Mucosa of rectum (tissue), 2 donors: ENCODE results near the gene PRLH.

Source experiments
- H3K27ac ChIP-seq, 2 donors: one replicate each; pipeline ENCODE4 v1.7.0; 2013; ENCODE audit warnings: inconsistent platforms in 2 of 2, low read depth in 2 of 2, low read length in 2 of 2
- H3K27me3 ChIP-seq, 2 donors: one replicate each; pipeline ENCODE4 v1.7.0; 2013; ENCODE audit warnings: low read length in 2 of 2; ENCODE audit not compliant: control insufficient read depth in 2 of 2, insufficient read depth in 2 of 2
- H3K36me3 ChIP-seq, 2 donors: one replicate each; pipeline ENCODE4 v1.7.0; 2013; ENCODE audit warnings: low read length in 2 of 2; ENCODE audit not compliant: control insufficient read depth in 2 of 2, insufficient read depth in 2 of 2
- H3K4me1 ChIP-seq, 2 donors: one replicate each; pipeline ENCODE4 v1.7.0; 2013; ENCODE audit warnings: low read length in 2 of 2, mild to moderate bottlenecking in 1 of 2; ENCODE audit not compliant: control insufficient read depth in 2 of 2, insufficient read depth in 2 of 2
- H3K4me3 ChIP-seq, 2 donors: one replicate each; pipeline ENCODE4 v1.7.0; 2013; ENCODE audit warnings: low read length in 2 of 2
- H3K9ac ChIP-seq, 2 donors: one replicate each; pipeline ENCODE4 v1.7.0; 2013; ENCODE audit warnings: low read length in 2 of 2, low read depth in 1 of 2, mild to moderate bottlenecking in 1 of 2
- H3K9me3 ChIP-seq, 2 donors: one replicate each; pipeline ENCODE4 v1.7.0; 2013; ENCODE audit warnings: low read length in 2 of 2; ENCODE audit not compliant: control insufficient read depth in 2 of 2
- donor health status: healthy.
- donor health status: Normal muscosa, but diverticular disease.

Gene PRLH

GRCh38 chr2:237529452-237530402 is 36.6 kb upstream of the PRLH start:
- no peak overlapping the region for H3K4me3 ChIP-seq
- no peak overlapping the region for H3K9ac ChIP-seq
- no peak overlapping the region for H3K27ac ChIP-seq
- no peaks in the 10 kb centered on the region for H3K9me3 ChIP-seq
- peaks cover 0 to 3% of the 10 kb centered on the region in 2 donors for H3K4me1 ChIP-seq
- no peaks in the 10 kb centered on the region for H3K27me3 ChIP-seq
- peaks cover 18 to 39% of the 10 kb centered on the region in 2 donors for H3K36me3 ChIP-seq

GRCh38 chr2:237530472-237531433 is 35.6 kb upstream of the PRLH start:
- no peak overlapping the region for H3K4me3 ChIP-seq
- H3K4me1 ChIP-seq = peaks cover 0 to 3% of the 10 kb centered on the region in 2 donors
- H3K27ac ChIP-seq = no peak overlapping the region
- no peak overlapping the region for H3K9ac ChIP-seq
- no peaks in the 10 kb centered on the region for H3K9me3 ChIP-seq
- H3K36me3 ChIP-seq = peaks cover 20 to 37% of the 10 kb centered on the region in 2 donors
- no peaks in the 10 kb centered on the region for H3K27me3 ChIP-seq

- no peak overlapping the region for H3K9ac ChIP-seq
- H3K27ac ChIP-seq = no peak overlapping the region
- peaks cover 11 to 36% of the 10 kb centered on the region in 2 donors for H3K36me3 ChIP-seq
- H3K4me1 ChIP-seq = peaks cover 0 to 3% of the 10 kb centered on the region in 2 donors
- H3K27me3 ChIP-seq = no peaks in the 10 kb centered on the region
- no peak overlapping the region for H3K4me3 ChIP-seq
- H3K9me3 ChIP-seq = no peaks in the 10 kb centered on the region
Observed at GRCh38 chr2:237532160-237532559, 34.2 kb upstream of the PRLH start.

GRCh38 chr2:237533668-237534161 is 32.7 kb upstream of the PRLH start:
- peaks cover 5 to 36% of the 10 kb centered on the region in 2 donors for H3K36me3 ChIP-seq
- no peak overlapping the region for H3K4me3 ChIP-seq
- H3K9me3 ChIP-seq = no peaks in the 10 kb centered on the region
- no peak overlapping the region for H3K27ac ChIP-seq
- no peaks in the 10 kb centered on the region for H3K27me3 ChIP-seq
- no peak overlapping the region for H3K9ac ChIP-seq
- peaks cover 0 to 3% of the 10 kb centered on the region in 2 donors for H3K4me1 ChIP-seq

- no peak overlapping the region for H3K9ac ChIP-seq
- H3K9me3 ChIP-seq = no peaks in the 10 kb centered on the region
- H3K27ac ChIP-seq = no peak overlapping the region
- peaks cover 0 to 3% of the 10 kb centered on the region in 2 donors for H3K4me1 ChIP-seq
- no peaks in the 10 kb centered on the region for H3K27me3 ChIP-seq
- no peak overlapping the region for H3K4me3 ChIP-seq
- H3K36me3 ChIP-seq = peaks cover 4 to 36% of the 10 kb centered on the region in 2 donors
Observed at GRCh38 chr2:237534380-237534779, 32.0 kb upstream of the PRLH start.

GRCh38 chr2:237535385-237536082 is 30.8 kb upstream of the PRLH start:
- Histone ChIP-seq H3K36me3 (peaks cover 4 to 30% of the 10 kb centered on the region in 2 donors), H3K27ac (no peak overlapping the region), H3K9me3 (no peaks in the 10 kb centered on the region), H3K27me3 (no peaks in the 10 kb centered on the region), H3K4me1 (peaks cover 2 to 11% of the 10 kb centered on the region in 2 donors), H3K4me3 (no peak overlapping the region), H3K9ac (no peak overlapping the region)

GRCh38 chr2:237536083-237536415 is 30.3 kb upstream of the PRLH start:
- Histone ChIP-seq H3K4me3 (no peak overlapping the region), H3K36me3 (peaks cover 4 to 30% of the 10 kb centered on the region in 2 donors), H3K27me3 (no peaks in the 10 kb centered on the region), H3K9ac (no peak overlapping the region), H3K4me1 (peaks cover 7 to 16% of the 10 kb centered on the region in 2 donors), H3K9me3 (no peaks in the 10 kb centered on the region), H3K27ac (no peak overlapping the region)

GRCh38 chr2:237536617-237537016 is 29.8 kb upstream of the PRLH start:
- Histone ChIP-seq H3K9me3 (no peaks in the 10 kb centered on the region), H3K27me3 (no peaks in the 10 kb centered on the region), H3K4me3 (no peak overlapping the region), H3K27ac (no peak overlapping the region), H3K4me1 (peaks cover 8 to 21% of the 10 kb centered on the region in 2 donors), H3K36me3 (peaks cover 4 to 30% of the 10 kb centered on the region in 2 donors), H3K9ac (no peak overlapping the region)

- H3K36me3 ChIP-seq = peaks cover 2 to 25% of the 10 kb centered on the region in 2 donors
- H3K27me3 ChIP-seq = no peaks in the 10 kb centered on the region
Observed at GRCh38 chr2:237538001-237538720, 28.2 kb upstream of the PRLH start.

More at GRCh38 chr2:237538001-237538720, 28.2 kb upstream of the PRLH start:
- H3K9ac ChIP-seq = no peak overlapping the region
- no peaks in the 10 kb centered on the region for H3K9me3 ChIP-seq
- peaks cover 8 to 21% of the 10 kb centered on the region in 2 donors for H3K4me1 ChIP-seq
- H3K4me3 ChIP-seq = no peak overlapping the region
- no peak overlapping the region for H3K27ac ChIP-seq
